ENCODE data around the gene GNGT2.

- TF ChIP-seq YY1 (IDR thresholded peaks at IDR 0.05; ENCODE audit: low read depth) (no peak), REST (IDR thresholded peaks at IDR 0.05; ENCODE audit: low read depth) (no peak), TEAD4 (IDR thresholded peaks at IDR 0.05) (no peak), NFIC (IDR thresholded peaks at IDR 0.05) (no peak), TAF1 (IDR thresholded peaks at IDR 0.05; ENCODE audit: low read depth) (no peak), CEBPB (IDR thresholded peaks at IDR 0.05) (no peak), EP300 (IDR thresholded peaks at IDR 0.05; ENCODE audit: borderline replicate concordance) (no peak), MAX (IDR thresholded peaks at IDR 0.05) (no peak), CREB1 (IDR thresholded peaks at IDR 0.05; ENCODE audit: low read depth) (no peak)
Measured at GRCh38 chr17:49214676-49215360, 4.4 kb upstream of the GNGT2 start.
